Stromal cell of bone marrow (primary cell): Measurements from ENCODE around the gene AKR1B1.

Experiments
- DNase-seq: peaks from one replicate; pipeline ENCODE4 v3.0.0-alpha.2; 2012; ENCODE audit warnings: low read depth

Gene AKR1B1

DNA sequence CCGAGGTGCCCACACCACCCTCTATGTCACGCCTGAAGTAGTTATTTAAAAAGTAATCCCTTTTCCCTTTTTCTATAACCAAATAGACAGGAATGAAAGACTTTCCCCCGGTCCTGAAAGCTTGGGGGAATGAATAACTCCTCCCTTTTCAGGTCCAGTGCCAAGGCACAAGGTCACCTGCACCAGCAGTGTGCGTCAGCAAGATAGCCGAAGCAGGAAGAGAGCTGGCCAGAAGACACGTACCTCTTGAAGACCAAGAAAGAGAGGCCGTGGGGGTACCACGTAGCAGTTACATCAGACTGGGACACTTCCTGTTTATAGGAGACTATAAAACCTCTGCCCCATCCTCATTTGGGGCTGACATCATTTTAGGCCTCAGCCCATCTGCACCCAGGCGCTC, 10.7 kb upstream of the AKR1B1 start:
- DNase-seq: no peak

DNA sequence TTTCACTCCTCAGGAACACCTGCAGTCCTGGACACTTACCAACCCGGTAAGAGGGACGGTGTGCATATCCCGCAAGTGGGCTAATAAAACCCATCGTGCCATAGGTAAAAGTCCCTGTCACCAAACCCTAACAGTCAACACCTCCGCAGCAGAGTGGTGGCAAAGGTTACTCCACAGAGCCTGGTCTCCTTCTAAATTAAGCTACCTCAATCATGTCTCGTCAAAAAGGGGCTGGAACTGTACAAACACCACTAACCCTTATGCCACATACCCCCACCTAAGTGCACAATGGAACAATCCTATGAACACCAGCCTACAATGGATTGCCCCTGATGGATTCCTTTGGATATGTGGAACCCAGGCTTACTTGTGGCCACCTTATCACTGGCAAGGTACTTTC, 9.6 kb upstream of the AKR1B1 start:
- no peak for DNase-seq

DNA sequence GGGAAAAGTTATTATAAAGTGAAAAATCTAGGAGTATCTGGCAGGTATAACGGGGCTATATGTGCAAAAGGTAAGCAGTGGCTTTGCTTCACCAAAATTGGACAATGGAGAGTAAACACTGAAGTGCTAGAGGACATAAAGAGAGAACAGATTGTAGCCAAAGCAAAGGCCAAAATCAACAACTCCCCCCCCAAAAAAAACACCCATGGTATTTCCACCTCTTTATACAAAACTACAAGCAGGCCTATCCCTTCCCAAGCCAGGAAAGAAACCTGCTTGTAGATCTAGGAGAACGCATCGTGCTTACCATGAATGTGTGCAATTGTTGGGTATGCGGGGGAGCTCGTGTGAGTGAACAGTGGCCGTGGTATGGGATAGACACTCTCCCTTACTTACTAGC, 9.2 kb upstream of the AKR1B1 start:
- no peak for DNase-seq

DNA sequence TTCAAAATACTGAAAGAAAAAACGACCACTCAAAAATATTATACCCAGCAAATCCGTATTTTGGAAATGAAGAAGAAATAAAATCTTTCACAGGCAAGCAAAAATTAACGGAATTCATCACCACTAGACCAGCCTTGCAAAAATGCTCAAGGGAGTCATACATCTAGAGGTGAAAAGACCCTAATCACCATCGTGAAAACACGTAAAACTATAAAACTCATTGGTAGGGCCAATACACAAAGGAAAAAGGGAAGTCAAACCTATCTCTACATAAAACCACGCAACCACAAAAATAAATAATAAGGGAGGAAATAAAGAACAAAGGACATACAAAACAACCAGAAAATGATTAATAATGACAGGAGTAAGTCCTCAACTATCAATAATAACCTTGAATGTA, 6.6 kb upstream of the AKR1B1 start:
- no peak for DNase-seq

GRCh38 chr7:134464496-134464895, 5.6 kb upstream of the AKR1B1 start:
- DNase-seq: no peak

DNA sequence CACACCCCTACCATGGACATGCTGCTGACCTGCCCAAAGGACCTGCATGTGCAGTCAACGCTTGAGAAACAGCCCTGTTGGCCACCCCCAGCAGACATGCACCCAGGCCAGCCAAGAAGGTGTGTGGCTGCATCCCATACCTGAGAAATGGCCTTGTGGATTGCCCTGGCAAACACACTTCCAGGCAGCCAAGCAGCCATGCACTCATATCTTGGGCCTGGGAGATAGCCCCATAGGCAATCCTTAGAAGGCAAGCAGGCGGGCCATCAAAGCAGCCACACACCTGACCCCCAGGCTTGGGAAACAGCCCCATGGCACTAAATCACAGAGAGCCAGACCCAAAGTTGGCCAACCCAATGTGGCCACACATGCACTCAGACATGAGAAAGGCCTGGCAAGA, 4.9 kb upstream of the AKR1B1 start:
- no peak for DNase-seq

GRCh38 chr7:134462337-134462925, 3.5 kb upstream of the AKR1B1 start:
- DNase-seq: peak; percentile 64

- DNase-seq: no peak
Observed at GRCh38 chr7:134461916-134462315, 3.0 kb upstream of the AKR1B1 start.

DNA sequence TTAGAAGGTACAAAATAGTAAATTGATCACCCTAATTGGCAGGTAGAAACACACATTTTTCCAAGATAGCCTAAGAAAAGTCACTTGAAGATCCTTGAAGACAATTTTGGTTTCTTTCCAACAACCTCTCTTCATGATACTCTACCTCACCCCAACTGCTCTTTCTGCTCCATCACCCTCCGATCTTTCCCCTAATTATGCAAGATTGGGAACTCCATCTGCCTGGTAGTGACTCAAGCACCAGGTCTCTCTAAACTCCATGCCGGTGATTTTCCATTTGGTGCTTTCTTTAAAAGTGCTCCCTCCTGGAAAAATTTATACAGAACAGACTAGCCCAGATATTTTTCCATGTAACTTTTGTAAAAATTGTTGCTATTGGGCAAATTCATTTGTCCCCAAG, 1.1 kb upstream of the AKR1B1 start:
- DNase-seq: no peak

- no peak for DNase-seq
Observed at GRCh38 chr7:134458341-134458805, 527 bp downstream of the AKR1B1 start.

DNA sequence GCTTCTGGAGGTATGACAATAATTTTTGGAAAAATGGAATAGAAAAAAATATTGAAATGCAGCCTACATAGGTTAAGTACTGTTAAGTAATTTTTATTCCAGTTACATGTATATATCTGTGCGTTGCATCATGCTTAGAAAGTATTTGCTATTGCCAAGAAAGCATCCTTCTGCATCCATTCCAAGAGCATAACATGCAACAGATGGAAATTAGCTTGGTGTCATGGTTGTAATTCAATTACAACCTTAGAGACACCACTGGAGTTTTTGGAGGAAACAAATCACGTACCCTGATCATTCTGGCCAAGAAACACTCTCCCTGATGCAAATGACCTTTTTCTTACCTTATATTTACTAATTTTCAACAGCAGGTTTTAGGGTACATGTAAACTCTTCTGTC, 1.7 kb downstream of the AKR1B1 start:
- no peak for DNase-seq

DNA sequence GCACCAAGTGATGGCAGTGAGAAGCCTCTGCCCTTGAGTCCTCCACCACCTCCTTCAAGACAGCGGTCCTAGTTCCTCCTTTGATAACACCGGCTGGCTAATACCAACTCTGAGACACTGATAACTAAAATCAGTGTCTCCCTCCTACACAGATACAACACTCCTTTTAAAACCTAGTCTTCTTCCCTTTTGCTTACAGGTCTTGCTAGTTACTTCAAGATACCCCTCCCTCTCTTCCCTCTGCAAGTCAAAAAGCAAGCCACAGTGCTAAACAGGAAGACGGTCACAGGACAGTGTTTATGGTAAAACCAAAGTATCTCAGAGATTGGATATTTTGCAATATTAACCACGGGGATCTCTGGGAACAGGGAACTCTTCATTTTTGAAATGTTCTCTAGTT, 4.6 kb downstream of the AKR1B1 start:
- no peak for DNase-seq

DNA sequence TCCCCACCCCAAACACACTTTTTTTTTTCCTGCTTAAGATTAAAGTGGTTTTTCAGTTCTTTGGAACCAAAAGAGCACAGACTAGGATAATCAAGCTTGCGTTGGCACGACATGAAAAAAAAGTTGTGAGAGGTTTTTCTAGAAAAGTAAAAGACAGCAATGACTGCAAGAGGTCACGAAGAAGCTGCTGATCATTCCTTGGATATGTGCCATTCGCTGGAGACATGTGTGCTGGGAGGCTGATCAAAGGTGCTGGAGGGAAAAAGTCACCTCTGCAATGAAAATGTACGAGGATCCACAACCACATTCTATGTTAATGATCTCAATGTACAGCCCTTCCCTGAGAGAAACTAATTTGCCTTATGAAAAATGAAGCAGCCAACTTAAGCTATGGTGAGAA, 5.4 kb downstream of the AKR1B1 start:
- no peak for DNase-seq

DNA sequence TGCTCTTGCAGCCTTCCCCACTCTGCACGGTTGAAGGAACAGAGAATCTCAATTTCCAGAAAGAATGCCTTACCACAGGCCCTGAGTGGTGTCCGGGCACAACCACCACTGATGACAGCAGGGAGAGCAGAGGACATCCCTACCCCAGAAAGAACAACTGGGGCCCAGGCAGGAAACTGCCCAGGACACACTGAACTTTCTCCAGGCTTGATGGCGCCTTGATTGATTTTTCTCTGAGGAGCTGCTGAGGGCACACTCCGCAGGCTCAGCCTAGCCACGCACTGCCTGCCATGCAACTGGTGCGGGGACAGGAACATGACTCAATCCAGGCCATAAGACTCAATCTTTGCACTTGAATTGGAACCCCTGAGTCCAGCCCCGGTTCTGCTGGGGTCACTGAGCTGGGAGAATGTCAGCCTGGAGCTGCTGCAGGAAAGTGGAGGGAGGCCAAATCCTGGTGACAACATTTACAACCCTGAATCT, 5.9 kb downstream of the AKR1B1 start:
- DNase-seq: no peak

GRCh38 chr7:134452419-134452838, 6.5 kb downstream of the AKR1B1 start:
- DNase-seq: no peak

GRCh38 chr7:134451656-134452055, 7.2 kb downstream of the AKR1B1 start:
- no peak for DNase-seq

GRCh38 chr7:134450294-134451000, 8.5 kb downstream of the AKR1B1 start:
- DNase-seq: no peak

DNA sequence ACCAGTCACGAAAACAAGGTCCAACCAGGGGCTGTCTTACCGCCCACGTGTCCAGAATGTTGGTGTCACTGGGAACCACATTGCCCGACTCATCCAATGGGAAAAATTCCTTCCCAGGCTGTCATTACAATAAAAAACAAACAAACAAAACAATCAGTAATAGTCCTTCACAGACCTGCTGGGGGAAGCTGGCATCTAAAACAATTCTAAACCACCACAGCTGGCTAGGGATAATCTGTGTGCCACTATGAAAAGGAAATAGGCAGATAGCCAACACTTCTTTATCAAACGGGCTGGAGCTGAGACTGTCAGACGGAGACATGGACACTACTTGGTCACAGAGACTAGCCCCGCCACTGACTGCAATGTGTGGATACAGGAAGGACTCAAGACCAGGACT, 9.2 kb downstream of the AKR1B1 start:
- DNase-seq: no peak

DNA sequence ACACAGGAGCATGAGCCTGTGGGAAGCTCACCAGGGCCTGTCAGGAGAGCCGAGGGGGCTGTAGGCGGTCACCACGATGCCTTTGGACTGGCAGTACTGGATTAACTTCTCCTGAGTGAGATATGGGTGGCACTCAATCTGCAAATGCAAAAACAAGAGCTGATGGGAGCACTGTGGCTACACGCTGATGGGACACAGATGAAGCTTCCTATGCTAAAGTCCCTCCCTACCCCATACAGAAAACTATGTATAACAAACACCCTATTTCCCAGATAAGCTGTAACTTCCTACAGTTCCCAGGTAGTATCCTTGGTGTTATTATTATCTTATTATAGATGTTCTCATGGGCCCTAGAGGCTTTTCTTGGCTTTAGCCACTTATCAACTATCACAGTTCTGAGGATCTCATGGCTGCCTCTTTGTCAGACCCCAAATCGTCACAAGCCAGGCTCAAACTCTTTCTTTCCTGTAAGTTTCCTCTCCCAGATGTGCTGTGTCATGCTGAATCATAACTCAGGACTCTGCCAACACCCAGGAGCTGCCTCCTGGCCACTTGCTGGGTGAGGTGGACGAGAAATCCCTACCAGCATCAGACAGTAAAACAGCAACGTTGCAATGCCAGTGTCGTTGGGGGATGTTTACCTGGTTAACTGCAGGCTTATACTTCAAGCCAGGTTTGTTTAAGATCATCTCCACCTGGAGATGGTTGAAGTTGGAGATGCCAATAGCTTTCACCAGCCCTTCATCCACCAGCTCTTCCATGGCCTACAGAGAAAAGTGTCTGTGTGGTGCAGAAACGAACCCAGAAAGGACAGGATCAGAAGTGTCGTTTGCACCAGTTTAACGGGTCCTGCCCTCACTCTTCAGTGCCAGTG, 10.3 kb downstream of the AKR1B1 start:
- peak; percentile 83 for DNase-seq

GRCh38 chr7:134447383-134447782, 11.5 kb downstream of the AKR1B1 start:
- no peak for DNase-seq

GRCh38 chr7:134446923-134447322, 12.0 kb downstream of the AKR1B1 start:
- no peak for DNase-seq

GRCh38 chr7:134446446-134446845, 12.5 kb downstream of the AKR1B1 start:
- DNase-seq: no peak

- no peak for DNase-seq
Observed at GRCh38 chr7:134444961-134445315, 14.0 kb downstream of the AKR1B1 start.
